Mucosa of descending colon (tissue), 3 donors: ENCODE data around the gene WDR83. TPM values are rescaled to one million over a fixed set of nuclear protein-coding genes. Genes with fewer than 3 reads are reported as not detected.
"Not testable (repeated sequence)": the region's sequence is repeated elsewhere in the genome, so short reads cannot be mapped to it uniquely, and the experiment has no call there.

ENCODE experiments used
- ATAC-seq: fragments of 200-7000 bp; cut with Tn5 transposase; one replicate; pipeline ENCODE4 v1.9.1; 2020; ENCODE audit warnings: mild to moderate bottlenecking, moderate library complexity
- DNase-seq, 3 donors: peaks; one replicate each; pipeline ENCODE4 v3.0.0-alpha.2; 2020
- H3K36me3 ChIP-seq: fragments of 200-600 bp; one replicate; pipeline ENCODE4 v1.8.0; 2021; ENCODE audit warnings: low read depth, mild to moderate bottlenecking
- H3K4me1 ChIP-seq: fragments of 200-600 bp; one replicate; pipeline ENCODE4 v1.8.0; 2021; ENCODE audit warnings: low read depth, mild to moderate bottlenecking
- H3K4me3 ChIP-seq: fragments of 200-600 bp; one replicate; pipeline ENCODE4 v1.8.0; 2021; ENCODE audit warnings: mild to moderate bottlenecking
- H3K9me3 ChIP-seq: fragments of 200-600 bp; one replicate; pipeline ENCODE4 v1.8.0; 2021; ENCODE audit warnings: mild to moderate bottlenecking
- CTCF ChIP-seq: fragments of 200-600 bp; IDR thresholded peaks from one replicate; pipeline ENCODE4 v1.8.0; 2022; ENCODE audit warnings: antibody characterized with exemption, mild to moderate bottlenecking
- intact Hi-C, 2 donors: fragments of 100-400 bp; cut with DNase I in 1 of 2; cut with micrococcal nuclease in 1 of 2; formaldehyde crosslinking; loops; one replicate each; pipeline versions ENCODE4 v1.11.0 to v1.11.1; 2022; cut with DNase I, micrococcal nuclease
- total RNA-seq, 3 donors: library from RNA; stranded (reverse); fragmentation: NEBNext Ultra II Directional in 2 of 3; extraction: Animal tissue kit (Norgen Biotek cat#: 25700) in 2 of 3; gene quantifications; one replicate each; pipeline versions ENCODE4 v1.2.1 to v1.2.4, GENCODE V29; 2021 to 2023
- donor health status: DM: no; HTN: no; CAD: no; lungs with moderate emphysema.
- donor health status: DM: no; HTN: no; CAD: no.
- donor health status: DM: no; HTN: yes; CAD: no.

The WDR83 gene
- total RNA-seq, 3 donors from 2014 or later = 6.4 to 13.4 (median 7.4) TPM

DNA sequence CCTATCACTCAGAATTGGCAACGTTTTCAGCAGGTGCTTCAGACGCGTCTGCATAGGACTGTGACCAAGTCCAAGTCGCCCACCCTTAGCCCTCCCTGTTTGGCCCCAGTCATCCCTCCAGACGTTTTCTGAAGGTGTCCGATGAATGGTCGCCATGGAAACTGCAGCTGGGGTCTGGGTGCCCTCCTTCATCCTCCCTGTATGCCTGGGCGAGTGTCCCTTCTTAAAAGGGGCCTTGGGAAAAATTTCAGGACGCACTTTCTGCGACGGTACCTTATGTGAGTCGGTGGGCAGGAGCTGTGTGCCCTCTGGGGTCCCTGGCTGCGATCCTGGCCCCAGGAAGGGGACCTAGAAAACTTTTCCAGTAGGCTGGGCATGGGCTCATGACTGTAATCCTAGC is 25.2 kb upstream of the WDR83 start:
- no peak for TF ChIP-seq CTCF

DNA sequence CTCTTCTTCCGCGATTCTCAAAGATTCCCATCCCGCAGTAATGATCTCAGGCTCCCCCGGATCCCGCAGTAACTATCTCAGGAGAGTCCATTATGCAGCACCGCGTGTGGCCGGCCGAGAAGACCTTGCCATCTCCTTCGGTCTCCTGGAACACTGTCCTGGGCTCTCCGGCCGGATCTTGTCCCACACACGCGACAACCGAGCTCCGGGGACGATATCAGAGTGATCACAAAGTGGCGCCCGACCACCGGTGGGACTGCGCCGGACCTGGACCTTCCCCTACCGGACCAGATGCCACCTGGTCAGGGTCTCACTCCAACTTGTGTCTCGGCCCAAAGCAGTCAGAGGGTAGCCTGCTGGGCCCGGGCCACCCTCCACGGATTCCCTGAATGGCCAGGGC is 24.1 kb upstream of the WDR83 start:
- ATAC-seq (no peak), DNase-seq (no peak)
- H3K4me1 ChIP-seq = peaks cover 9% of the 10 kb centered on the region
- H3K36me3 ChIP-seq = no peaks in the 10 kb centered on the region
- intact Hi-C loops = no loop called here
- TF ChIP-seq CTCF = no peak
- no peaks in the 10 kb centered on the region for H3K9me3 ChIP-seq
- no peak overlapping the region for H3K4me3 ChIP-seq

More for the DNA sequence above, 25.2 kb upstream of the WDR83 start:
- intact Hi-C loops = no loop called here
- no peak for ATAC-seq
- Histone ChIP-seq H3K4me3 (no peak overlapping the region), H3K4me1 (peaks cover 9% of the 10 kb centered on the region), H3K9me3 (no peaks in the 10 kb centered on the region), H3K36me3 (no peaks in the 10 kb centered on the region)
- no peak for DNase-seq

GRCh38 chr19:12643716-12644115 is 22.9 kb upstream of the WDR83 start:
- intact Hi-C loops, H3K4me3 ChIP-seq, H3K9me3 ChIP-seq, H3K36me3 ChIP-seq, DNase-seq, ATAC-seq: not testable (repeated sequence)
- H3K4me1 ChIP-seq = peaks cover 13% of the 10 kb centered on the region

DNA sequence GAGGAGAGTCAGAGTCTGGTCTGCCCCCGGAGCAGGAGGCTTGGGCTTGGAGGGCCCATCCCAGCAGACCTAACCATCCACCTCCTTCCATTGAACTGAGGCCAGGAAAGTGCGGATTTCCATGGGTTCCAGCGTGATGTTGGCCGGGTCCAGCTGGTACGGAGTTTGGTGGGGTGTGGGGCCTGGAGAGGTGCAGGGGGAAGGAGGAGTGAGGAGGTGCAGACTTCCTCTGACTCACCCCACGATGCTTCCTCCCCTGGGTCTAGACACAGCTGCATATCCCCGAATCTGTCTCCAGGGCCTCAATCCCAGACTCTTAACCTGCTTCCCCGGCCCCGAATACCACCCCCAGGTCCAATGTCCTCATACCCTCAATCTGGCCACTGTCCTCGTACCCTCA is 20.1 kb upstream of the WDR83 start:
- H3K9me3 ChIP-seq = no peaks in the 10 kb centered on the region
- ATAC-seq = no peak
- no peak for DNase-seq
- H3K4me3 ChIP-seq = no peak overlapping the region
- no peaks in the 10 kb centered on the region for H3K36me3 ChIP-seq
- no peak for TF ChIP-seq CTCF
- peaks cover 5% of the 10 kb centered on the region for H3K4me1 ChIP-seq
- intact Hi-C loops = no loop called here

- no peaks in the 10 kb centered on the region for H3K36me3 ChIP-seq
- no peak for ATAC-seq
- H3K4me3 ChIP-seq = no peak overlapping the region
- DNase-seq = no peak
- peaks cover 5% of the 10 kb centered on the region for H3K4me1 ChIP-seq
- TF ChIP-seq CTCF = no peak
- H3K9me3 ChIP-seq = no peaks in the 10 kb centered on the region
- intact Hi-C loops = no loop called here
Measured at GRCh38 chr19:12647047-12647446, 19.6 kb upstream of the WDR83 start.

DNA sequence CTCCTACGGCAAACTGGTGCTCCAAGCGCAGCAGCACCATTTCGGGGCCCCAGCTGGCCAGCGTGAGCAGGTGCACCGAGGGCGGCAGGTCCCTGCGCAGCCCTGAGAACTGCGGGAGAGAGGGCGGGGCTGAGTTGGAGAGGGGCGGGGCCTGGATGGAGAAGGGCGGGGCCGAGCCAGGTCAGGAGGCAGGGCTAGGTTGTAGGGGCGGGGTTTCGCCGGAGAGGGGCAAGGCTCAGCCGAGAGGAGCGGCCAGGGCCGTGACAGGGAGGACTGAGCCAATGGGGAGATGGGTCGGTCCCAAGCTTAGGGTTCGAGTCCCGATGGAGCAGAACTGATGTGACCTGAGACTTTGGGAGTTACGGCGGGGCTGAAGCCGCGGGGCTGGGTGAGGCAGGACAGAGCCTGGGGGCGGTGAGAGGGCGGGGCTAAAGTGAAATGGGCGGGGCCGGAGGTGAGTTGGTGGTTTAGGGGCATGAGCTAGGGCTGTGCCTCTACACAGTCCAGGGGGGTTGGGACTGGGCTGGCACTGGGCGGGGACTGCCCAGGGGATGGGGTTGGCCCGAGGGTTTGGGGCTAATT is 19.0 kb upstream of the WDR83 start:
- DNase-seq (peak; percentile 82 to 90 (median 83)), ATAC-seq (peak; percentile 99)
- TF ChIP-seq CTCF = no peak
- intact Hi-C loops = no loop called here
- Histone ChIP-seq H3K4me1 (peaks cover 5% of the 10 kb centered on the region), H3K4me3 (no peak overlapping the region), H3K36me3 (no peaks in the 10 kb centered on the region), H3K9me3 (no peaks in the 10 kb centered on the region)
